Right cardiac atrium (tissue), 5 donors: ENCODE results near the gene ADAMTS6. TPM values are rescaled to one million over a fixed set of nuclear protein-coding genes. Genes with fewer than 3 reads are reported as not detected.

Experiments used
- ATAC-seq, 2 donors: fragments of 200-7000 bp; cut with Tn5 transposase; one replicate each; pipeline versions ENCODE4 v1.8.0 to v1.9.1; 2020; ENCODE audit warnings: moderate library complexity in 2 of 2, mild to moderate bottlenecking in 1 of 2
- DNase-seq, 3 donors: peaks; one replicate each; pipeline ENCODE4 v3.0.0-alpha.2; 2020
- H3K27ac ChIP-seq: one replicate; pipeline ENCODE4 v1.5.1; 2013; ENCODE audit warnings: mild to moderate bottlenecking, low read length, control low read depth, moderate library complexity
- H3K27me3 ChIP-seq: one replicate; pipeline ENCODE4 v1.6.1; 2013; ENCODE audit not compliant: control insufficient read depth, insufficient read depth
- H3K4me1 ChIP-seq: one replicate; pipeline ENCODE4 v1.6.1; 2013; ENCODE audit warnings: low read length; ENCODE audit not compliant: control insufficient read depth, insufficient read depth
- H3K4me3 ChIP-seq: one replicate; pipeline ENCODE4 v1.5.1; 2013; ENCODE audit warnings: low read length, control low read depth
- H3K9me3 ChIP-seq: one replicate; pipeline ENCODE4 v1.6.1; 2013; ENCODE audit warnings: low read length; ENCODE audit not compliant: control insufficient read depth
- WGBS: extraction: QIAGEN DNeasy Blood & Tissue Kit; methylation state at CpG from one replicate; pipeline ENCODE4 v1.1.7; 2013; 5-methylcytosine and 5-hydroxymethylcytosine counted together
- intact Hi-C, 4 donors: fragments of 100-400 bp; cut with DNase I; formaldehyde crosslinking; loops; one replicate each; pipeline versions ENCODE4 v1.11.0 to v1.14.0; 2022 to 2023
- polyA plus RNA-seq: library from polyadenylated mRNA; stranded (reverse); fragments of 200-250 nt; gene quantifications from one replicate; pipeline ENCODE4 v1.2.3, GENCODE V29; 2013
- total RNA-seq, 4 donors: library from RNA; stranded (reverse); fragmentation: NEBNext Ultra II Directional; extraction: Animal tissue kit (Norgen Biotek cat#: 25700); gene quantifications; one replicate each; pipeline ENCODE4 v1.2.1, GENCODE V29; 2021
- donor health status: healthy with polysubstance abuse.
- donor health status: DM: no; HTN: yes; CAD: no.
- donor health status: DM: no; HTN: no; CAD: no.
- donor health status: DM: no; HTN: yes; CAD: no; lungs with severe emphysema.
- donor health status: DM: yes; HTN: yes; CAD: no.

Gene ADAMTS6
- total and polyA plus RNA-seq, 5 donors = 0.29 to 1.8 (median 1.1) TPM

- no peak for ATAC-seq
- no peaks in the 10 kb centered on the region for H3K4me1 ChIP-seq
- no peak overlapping the region for H3K4me3 ChIP-seq
- no peaks in the 10 kb centered on the region for H3K27me3 ChIP-seq
- H3K9me3 ChIP-seq = no peaks in the 10 kb centered on the region
- no peak overlapping the region for H3K27ac ChIP-seq
- WGBS = 63% methylated on average over 3 of the region's 3 CpGs
- no peak for DNase-seq
- intact Hi-C loops = no loop called here
Observed at GRCh38 chr5:65474130-65474711, 7.5 kb downstream of the ADAMTS6 start.

GRCh38 chr5:65468633-65469032 is 13.1 kb downstream of the ADAMTS6 start:
- H3K27ac ChIP-seq = no peak overlapping the region
- ATAC-seq (no peak), DNase-seq (no peak)
- H3K9me3 ChIP-seq = no peaks in the 10 kb centered on the region
- no peaks in the 10 kb centered on the region for H3K4me1 ChIP-seq
- H3K27me3 ChIP-seq = no peaks in the 10 kb centered on the region
- intact Hi-C loops = no loop called here
- WGBS = 75% methylated on average over 3 of the region's 3 CpGs
- H3K4me3 ChIP-seq = no peak overlapping the region

GRCh38 chr5:65462139-65462705 is 19.5 kb downstream of the ADAMTS6 start:
- DNase-seq (no peak), ATAC-seq (no peak)
- H3K27ac ChIP-seq = no peak overlapping the region
- no peaks in the 10 kb centered on the region for H3K4me1 ChIP-seq
- WGBS = 79% methylated on average over 3 of the region's 3 CpGs
- H3K9me3 ChIP-seq = no peaks in the 10 kb centered on the region
- no peaks in the 10 kb centered on the region for H3K27me3 ChIP-seq
- intact Hi-C loops = no loop called here
- H3K4me3 ChIP-seq = no peak overlapping the region

- Histone ChIP-seq H3K4me1 (no peaks in the 10 kb centered on the region), H3K9me3 (no peaks in the 10 kb centered on the region), H3K27me3 (no peaks in the 10 kb centered on the region), H3K27ac (no peak overlapping the region), H3K4me3 (no peak overlapping the region)
- intact Hi-C loops = no loop called here
- ATAC-seq (no peak), DNase-seq (no peak)
Observed at GRCh38 chr5:65461490-65461889, 20.2 kb downstream of the ADAMTS6 start.

GRCh38 chr5:65459995-65460394 is 21.7 kb downstream of the ADAMTS6 start:
- Histone ChIP-seq H3K4me1 (no peaks in the 10 kb centered on the region), H3K9me3 (no peaks in the 10 kb centered on the region), H3K4me3 (no peak overlapping the region), H3K27ac (no peak overlapping the region), H3K27me3 (no peaks in the 10 kb centered on the region)
- 90% methylated on average over 4 of the region's 4 CpGs for WGBS
- DNase-seq = no peak
- no peak for ATAC-seq
- intact Hi-C loops = no loop called here

- Histone ChIP-seq H3K9me3 (no peaks in the 10 kb centered on the region), H3K27ac (no peak overlapping the region), H3K27me3 (no peaks in the 10 kb centered on the region), H3K4me3 (no peak overlapping the region), H3K4me1 (no peaks in the 10 kb centered on the region)
- DNase-seq (no peak), ATAC-seq (no peak)
- intact Hi-C loops = no loop called here
- 96% methylated on average over 6 of the region's 6 CpGs for WGBS
Observed at GRCh38 chr5:65455064-65455463, 26.7 kb downstream of the ADAMTS6 start.

- WGBS = 37% methylated on average over 2 of the region's 2 CpGs
- Histone ChIP-seq H3K27ac (no peak overlapping the region), H3K27me3 (no peaks in the 10 kb centered on the region), H3K4me1 (no peaks in the 10 kb centered on the region), H3K9me3 (no peaks in the 10 kb centered on the region), H3K4me3 (no peak overlapping the region)
- intact Hi-C loops = no loop called here
- ATAC-seq (no peak), DNase-seq (no peak)
Observed at GRCh38 chr5:65451436-65451835, 30.3 kb downstream of the ADAMTS6 start.

- no peak for ATAC-seq
- WGBS = 87% methylated on average over 2 of the region's 2 CpGs
Observed at GRCh38 chr5:65446682-65447081, 35.0 kb downstream of the ADAMTS6 start.

GRCh38 chr5:65441800-65442199 is 39.9 kb downstream of the ADAMTS6 start:
- H3K4me3 ChIP-seq = no peak overlapping the region
- H3K4me1 ChIP-seq = no peaks in the 10 kb centered on the region
- ATAC-seq (no peak), DNase-seq (no peak)
- H3K27me3 ChIP-seq = no peaks in the 10 kb centered on the region
- intact Hi-C loops = no loop called here
- 93% methylated on average over 4 of the region's 4 CpGs for WGBS
- no peaks in the 10 kb centered on the region for H3K9me3 ChIP-seq
- H3K27ac ChIP-seq = no peak overlapping the region

More at GRCh38 chr5:65446682-65447081, 35.0 kb downstream of the ADAMTS6 start:
- H3K27ac ChIP-seq = no peak overlapping the region
- DNase-seq = no peak
- H3K4me1 ChIP-seq = no peaks in the 10 kb centered on the region
- no peaks in the 10 kb centered on the region for H3K9me3 ChIP-seq
- no peaks in the 10 kb centered on the region for H3K27me3 ChIP-seq
- H3K4me3 ChIP-seq = no peak overlapping the region
- intact Hi-C loops = no loop called here

- DNase-seq (no peak), ATAC-seq (no peak)
- H3K4me1 ChIP-seq = no peaks in the 10 kb centered on the region
- WGBS = 88% methylated on average over 1 of the region's 1 CpG
- H3K27me3 ChIP-seq = no peaks in the 10 kb centered on the region
- H3K27ac ChIP-seq = no peak overlapping the region
- no peak overlapping the region for H3K4me3 ChIP-seq
- no peaks in the 10 kb centered on the region for H3K9me3 ChIP-seq
- intact Hi-C loops = no loop called here
Observed at GRCh38 chr5:65440456-65440855, 41.3 kb downstream of the ADAMTS6 start.

- no peaks in the 10 kb centered on the region for H3K9me3 ChIP-seq
- H3K4me3 ChIP-seq = no peak overlapping the region
- no peak for ATAC-seq
- no peak overlapping the region for H3K27ac ChIP-seq
- 93% methylated on average over 3 of the region's 3 CpGs for WGBS
- H3K4me1 ChIP-seq = no peaks in the 10 kb centered on the region
- intact Hi-C loops = no loop called here
- no peak for DNase-seq
- no peaks in the 10 kb centered on the region for H3K27me3 ChIP-seq
Observed at GRCh38 chr5:65434122-65434521, 47.6 kb downstream of the ADAMTS6 start.

GRCh38 chr5:65426656-65427055 is 55.1 kb downstream of the ADAMTS6 start:
- no peak for ATAC-seq
- intact Hi-C loops = no loop called here
- H3K4me1 ChIP-seq = no peaks in the 10 kb centered on the region
- no peak for DNase-seq
- no peak overlapping the region for H3K4me3 ChIP-seq
- no peak overlapping the region for H3K27ac ChIP-seq
- no peaks in the 10 kb centered on the region for H3K27me3 ChIP-seq
- no peaks in the 10 kb centered on the region for H3K9me3 ChIP-seq
